Esophagus squamous epithelium (tissue), 4 donors: ENCODE measurements around the gene ARID1A.

ENCODE experiments used
- POLR2A ChIP-seq, 4 donors: fragments of 450-650 bp; IDR thresholded peaks; one replicate each; pipeline ENCODE4 v1.6.1; 2017; ENCODE audit warnings: antibody characterized with exemption in 4 of 4, mild to moderate bottlenecking in 4 of 4, moderate library complexity in 3 of 4
- TF ChIP-seq, protein P1 (sequence below), 6 experiments: fragments of 450-650 bp in 4 of 6; fragments of 200-600 bp in 2 of 6; sonication (generic) in 2 of 6; IDR thresholded peaks; one replicate each; pipeline ENCODE4 v1.5.1; 2016 to 2019; ENCODE audit warnings: antibody characterized with exemption in 6 of 6, mild to moderate bottlenecking in 4 of 6, moderate library complexity in 4 of 6

DNA sequence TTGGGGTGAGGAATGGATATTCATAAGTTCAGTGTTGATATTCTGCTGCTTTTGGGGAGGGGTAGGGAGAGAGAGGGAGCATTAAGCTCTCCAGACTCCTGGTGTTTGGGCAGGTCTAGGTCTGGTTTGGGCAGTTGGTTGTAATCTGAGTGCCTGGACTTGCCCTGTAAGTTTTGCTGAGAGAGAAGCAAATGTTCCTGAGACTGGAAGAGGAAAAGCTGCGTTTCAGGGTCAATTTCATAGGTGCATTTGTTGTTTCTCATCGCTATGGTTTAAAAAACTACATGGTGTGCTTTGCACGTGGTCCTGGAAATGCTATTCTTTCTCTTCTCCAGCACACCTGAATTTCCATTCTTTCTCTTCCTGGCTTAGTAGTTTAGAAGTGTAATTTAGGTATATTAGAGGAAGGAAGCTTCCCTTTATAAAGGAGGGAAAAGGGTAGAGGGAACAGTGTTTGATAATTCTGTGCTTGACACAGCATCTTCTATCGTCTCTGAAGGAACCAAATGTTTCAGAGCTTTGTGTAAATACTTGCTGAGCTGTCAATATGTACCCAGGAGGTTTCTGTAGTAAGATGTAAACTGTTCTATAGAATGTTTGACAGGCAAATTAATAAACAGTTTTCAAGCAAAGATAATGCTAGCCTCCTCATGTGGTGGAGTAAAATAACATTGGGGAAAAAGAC, 6.3 kb downstream of the ARID1A start:
- TF ChIP-seq, protein P1, sequence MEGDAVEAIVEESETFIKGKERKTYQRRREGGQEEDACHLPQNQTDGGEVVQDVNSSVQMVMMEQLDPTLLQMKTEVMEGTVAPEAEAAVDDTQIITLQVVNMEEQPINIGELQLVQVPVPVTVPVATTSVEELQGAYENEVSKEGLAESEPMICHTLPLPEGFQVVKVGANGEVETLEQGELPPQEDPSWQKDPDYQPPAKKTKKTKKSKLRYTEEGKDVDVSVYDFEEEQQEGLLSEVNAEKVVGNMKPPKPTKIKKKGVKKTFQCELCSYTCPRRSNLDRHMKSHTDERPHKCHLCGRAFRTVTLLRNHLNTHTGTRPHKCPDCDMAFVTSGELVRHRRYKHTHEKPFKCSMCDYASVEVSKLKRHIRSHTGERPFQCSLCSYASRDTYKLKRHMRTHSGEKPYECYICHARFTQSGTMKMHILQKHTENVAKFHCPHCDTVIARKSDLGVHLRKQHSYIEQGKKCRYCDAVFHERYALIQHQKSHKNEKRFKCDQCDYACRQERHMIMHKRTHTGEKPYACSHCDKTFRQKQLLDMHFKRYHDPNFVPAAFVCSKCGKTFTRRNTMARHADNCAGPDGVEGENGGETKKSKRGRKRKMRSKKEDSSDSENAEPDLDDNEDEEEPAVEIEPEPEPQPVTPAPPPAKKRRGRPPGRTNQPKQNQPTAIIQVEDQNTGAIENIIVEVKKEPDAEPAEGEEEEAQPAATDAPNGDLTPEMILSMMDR (IDR thresholded peaks at IDR 0.05) = no peak
- no peak for TF ChIP-seq POLR2A (IDR thresholded peaks at IDR 0.05)
